Spleen (tissue), 7 donors: ENCODE measurements around the gene AFF4.

Experiments
- POLR2A ChIP-seq, 3 donors: fragments of 450-650 bp; IDR thresholded peaks; one replicate each; pipeline ENCODE4 v1.5.1; 2017; ENCODE audit warnings: antibody characterized with exemption in 3 of 3, mild to moderate bottlenecking in 1 of 3
- POLR2AphosphoS5 ChIP-seq, 3 donors: sonication (generic); formaldehyde crosslinking; IDR thresholded peaks; one replicate each; pipeline ENCODE4 v1.5.1; 2017; ENCODE audit warnings: antibody characterized with exemption in 3 of 3
- TF ChIP-seq, protein P1 (sequence below), 11 experiments: fragments of 200-600 bp in 7 of 11; fragments of 450-650 bp in 4 of 11; sonication (generic) in 4 of 11; IDR thresholded peaks in 8 of 11; conservative IDR thresholded peaks in 3 of 11; 1 replicate in 7 of 11; 2 replicates in 4 of 11; pipeline versions ENCODE4 v1.4.0 to v1.8.0; 2016 to 2021; ENCODE audit warnings: antibody characterized with exemption in 11 of 11, inconsistent platforms in 4 of 11, mild to moderate bottlenecking in 1 of 11
- donor health status: DM: no; HTN: no; CAD: no; lungs with moderate emphysema.
- donor health status: DM: no; HTN: no; CAD: no.
- donor health status: DM: no; HTN: no; CAD: no.

DNA sequence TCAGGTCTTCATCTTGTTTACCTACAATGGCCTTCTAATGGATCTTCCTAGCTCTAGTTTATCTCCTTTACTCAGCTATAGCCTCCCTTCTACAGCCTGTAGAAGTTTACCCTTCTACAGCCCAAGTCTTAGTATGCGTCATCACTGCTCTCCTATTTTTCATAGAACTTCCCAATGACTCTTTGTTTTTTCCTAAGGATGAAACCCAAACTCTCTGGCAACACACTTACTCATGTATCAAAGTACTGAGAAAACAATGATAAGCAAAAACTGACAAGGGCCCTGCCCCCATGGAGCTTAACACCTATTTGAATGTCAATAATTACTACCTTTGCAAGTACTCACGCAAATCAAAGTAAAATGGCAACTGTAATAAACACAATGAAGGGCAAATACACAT is 56.3 kb downstream of the AFF4 start:
- TF ChIP-seq, protein P1, sequence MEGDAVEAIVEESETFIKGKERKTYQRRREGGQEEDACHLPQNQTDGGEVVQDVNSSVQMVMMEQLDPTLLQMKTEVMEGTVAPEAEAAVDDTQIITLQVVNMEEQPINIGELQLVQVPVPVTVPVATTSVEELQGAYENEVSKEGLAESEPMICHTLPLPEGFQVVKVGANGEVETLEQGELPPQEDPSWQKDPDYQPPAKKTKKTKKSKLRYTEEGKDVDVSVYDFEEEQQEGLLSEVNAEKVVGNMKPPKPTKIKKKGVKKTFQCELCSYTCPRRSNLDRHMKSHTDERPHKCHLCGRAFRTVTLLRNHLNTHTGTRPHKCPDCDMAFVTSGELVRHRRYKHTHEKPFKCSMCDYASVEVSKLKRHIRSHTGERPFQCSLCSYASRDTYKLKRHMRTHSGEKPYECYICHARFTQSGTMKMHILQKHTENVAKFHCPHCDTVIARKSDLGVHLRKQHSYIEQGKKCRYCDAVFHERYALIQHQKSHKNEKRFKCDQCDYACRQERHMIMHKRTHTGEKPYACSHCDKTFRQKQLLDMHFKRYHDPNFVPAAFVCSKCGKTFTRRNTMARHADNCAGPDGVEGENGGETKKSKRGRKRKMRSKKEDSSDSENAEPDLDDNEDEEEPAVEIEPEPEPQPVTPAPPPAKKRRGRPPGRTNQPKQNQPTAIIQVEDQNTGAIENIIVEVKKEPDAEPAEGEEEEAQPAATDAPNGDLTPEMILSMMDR (IDR thresholded peaks at IDR 0.05 in 8 of 11, conservative IDR thresholded peaks at IDR 0.05 in 3 of 11), result no peak
- TF ChIP-seq POLR2A (IDR thresholded peaks at IDR 0.05) (no peak), POLR2AphosphoS5 (IDR thresholded peaks at IDR 0.05) (no peak)
